ENCODE data around the gene RPS16.

Gene RPS16

DNA sequence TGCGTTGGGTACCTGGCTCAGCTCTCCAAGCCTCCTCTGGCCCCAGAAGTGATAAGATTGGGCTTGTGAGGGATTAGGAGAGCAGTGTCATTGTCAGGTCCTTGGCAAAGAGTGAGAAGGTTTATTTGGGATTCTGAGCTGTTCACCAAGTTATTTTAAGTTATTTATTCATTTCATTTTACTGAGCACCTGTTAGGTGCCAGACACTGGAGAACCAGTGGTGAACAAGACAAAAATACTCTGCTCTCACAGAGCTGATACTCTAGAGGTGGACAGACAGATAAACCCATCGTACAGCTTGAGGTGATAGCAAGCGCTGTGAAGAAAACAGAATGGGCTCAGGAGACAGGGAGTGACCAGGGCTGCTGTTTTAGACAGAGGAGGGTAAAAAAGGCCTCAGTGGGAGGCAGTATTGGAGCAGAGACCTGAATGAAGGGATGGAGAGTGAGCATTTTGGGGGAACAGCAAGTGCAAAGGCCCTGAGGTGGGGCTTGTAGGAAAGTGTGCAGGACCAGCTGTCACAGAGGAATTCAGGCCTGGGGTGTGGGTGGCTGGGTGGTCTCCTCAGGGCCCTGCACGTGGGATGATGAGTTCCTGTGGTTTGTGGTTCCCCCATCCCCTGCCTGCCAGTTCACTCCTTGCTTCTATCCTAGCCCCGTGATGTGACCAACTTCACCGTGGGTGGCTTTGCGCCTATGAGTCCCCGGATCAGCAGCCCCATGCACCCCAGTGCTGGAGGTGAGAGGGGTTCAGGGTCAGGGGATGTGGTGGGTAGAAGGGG lies 36.2 kb upstream of the RPS16 start:
- Histone ChIP-seq H3K27ac (no peak overlapping the region), H3K4me3 (no peak overlapping the region), H3K27me3 (no peaks in the 10 kb centered on the region), H3K9me3 (no peaks in the 10 kb centered on the region), H3K4me1 (no peaks in the 10 kb centered on the region), H3K36me3 (peaks cover 92 to 99% (median 95%) of the 10 kb centered on the region in 3 donors)
- intact Hi-C loops (cut with DNase I; ENCODE audit: low total_unique reads), result loop anchor here (5.0 kb wide), 1 partner anchor 60 kb away; the partner anchor contains the start of gene EID2B
- TF ChIP-seq, protein P1, sequence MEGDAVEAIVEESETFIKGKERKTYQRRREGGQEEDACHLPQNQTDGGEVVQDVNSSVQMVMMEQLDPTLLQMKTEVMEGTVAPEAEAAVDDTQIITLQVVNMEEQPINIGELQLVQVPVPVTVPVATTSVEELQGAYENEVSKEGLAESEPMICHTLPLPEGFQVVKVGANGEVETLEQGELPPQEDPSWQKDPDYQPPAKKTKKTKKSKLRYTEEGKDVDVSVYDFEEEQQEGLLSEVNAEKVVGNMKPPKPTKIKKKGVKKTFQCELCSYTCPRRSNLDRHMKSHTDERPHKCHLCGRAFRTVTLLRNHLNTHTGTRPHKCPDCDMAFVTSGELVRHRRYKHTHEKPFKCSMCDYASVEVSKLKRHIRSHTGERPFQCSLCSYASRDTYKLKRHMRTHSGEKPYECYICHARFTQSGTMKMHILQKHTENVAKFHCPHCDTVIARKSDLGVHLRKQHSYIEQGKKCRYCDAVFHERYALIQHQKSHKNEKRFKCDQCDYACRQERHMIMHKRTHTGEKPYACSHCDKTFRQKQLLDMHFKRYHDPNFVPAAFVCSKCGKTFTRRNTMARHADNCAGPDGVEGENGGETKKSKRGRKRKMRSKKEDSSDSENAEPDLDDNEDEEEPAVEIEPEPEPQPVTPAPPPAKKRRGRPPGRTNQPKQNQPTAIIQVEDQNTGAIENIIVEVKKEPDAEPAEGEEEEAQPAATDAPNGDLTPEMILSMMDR (IDR thresholded peaks at IDR 0.05), result no peak
- no peak for DNase-seq

DNA sequence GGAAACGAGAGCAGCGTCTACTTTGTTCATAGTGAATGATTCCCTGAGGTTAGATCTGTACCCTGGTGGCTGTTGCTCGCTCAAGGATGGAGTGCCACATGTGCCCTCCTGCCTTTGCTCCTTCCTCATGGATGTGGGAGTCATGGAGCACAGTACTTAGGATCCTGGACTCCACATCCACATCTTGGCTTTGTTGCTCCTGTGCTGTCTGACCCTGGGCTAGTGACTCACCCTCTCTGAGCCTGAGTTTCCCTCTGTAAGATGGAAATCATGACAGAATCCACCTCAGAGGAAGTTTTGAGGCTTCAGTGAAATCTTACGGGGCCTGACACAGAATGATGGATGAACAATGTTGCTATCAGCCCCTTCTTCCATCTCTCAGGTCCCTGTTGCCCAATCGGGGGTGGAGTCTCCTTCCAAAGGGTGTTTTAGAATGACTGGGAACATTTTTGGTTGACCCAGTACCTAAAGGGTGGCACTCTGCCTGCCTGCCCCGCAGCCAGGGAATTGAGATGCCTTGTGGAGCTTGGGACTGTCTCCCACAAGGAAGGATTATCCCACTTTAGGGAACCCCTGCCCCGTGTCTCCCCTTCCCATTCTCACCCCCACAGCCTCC lies 35.1 kb upstream of the RPS16 start:
- H3K9me3 ChIP-seq, result no peaks in the 10 kb centered on the region
- DNase-seq, result no peak
- H3K27ac ChIP-seq, result no peak overlapping the region
- H3K36me3 ChIP-seq, result peaks cover 96 to 99% (median 99%) of the 10 kb centered on the region in 3 donors
- no peak overlapping the region for H3K4me3 ChIP-seq
- intact Hi-C loops (cut with DNase I; ENCODE audit: low total_unique reads), result loop anchor here (5.0 kb wide), 1 partner anchor 61 kb away; the partner anchor contains the start of gene EID2B
- TF ChIP-seq, protein P1 (IDR thresholded peaks at IDR 0.05), result no peak
- H3K4me1 ChIP-seq, result no peaks in the 10 kb centered on the region
- H3K27me3 ChIP-seq, result no peaks in the 10 kb centered on the region

DNA sequence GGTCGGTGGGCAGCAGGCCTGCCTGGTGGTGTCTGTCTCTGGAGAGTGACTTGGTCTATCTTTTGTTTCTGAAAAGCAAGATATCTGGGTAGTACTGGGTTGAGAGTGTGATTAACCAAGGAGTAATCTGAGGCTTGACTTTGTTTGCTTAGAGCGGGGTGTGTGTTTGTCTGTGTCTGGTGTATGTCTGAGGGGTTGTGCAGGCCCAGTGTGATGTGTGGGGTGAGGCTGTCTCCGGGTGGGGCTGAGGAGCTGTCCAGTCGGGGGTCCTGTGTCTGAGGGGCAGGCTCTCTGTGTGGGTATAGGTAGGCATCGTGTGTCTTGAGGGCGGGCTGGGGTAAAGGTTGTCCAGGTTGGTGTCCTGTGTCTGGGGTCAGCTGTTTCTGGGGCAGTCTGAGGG lies 33.8 kb upstream of the RPS16 start:
- H3K27ac ChIP-seq, result no peak overlapping the region
- H3K27me3 ChIP-seq, result no peaks in the 10 kb centered on the region
- TF ChIP-seq, protein P1 (IDR thresholded peaks at IDR 0.05), result no peak
- H3K4me1 ChIP-seq, result no peaks in the 10 kb centered on the region
- H3K4me3 ChIP-seq, result no peak overlapping the region
- DNase-seq, result no peak
- intact Hi-C loops (cut with DNase I; ENCODE audit: low total_unique reads), result no loop called here
- no peaks in the 10 kb centered on the region for H3K9me3 ChIP-seq
- peaks cover 99 to 100% (median 100%) of the 10 kb centered on the region in 3 donors for H3K36me3 ChIP-seq

DNA sequence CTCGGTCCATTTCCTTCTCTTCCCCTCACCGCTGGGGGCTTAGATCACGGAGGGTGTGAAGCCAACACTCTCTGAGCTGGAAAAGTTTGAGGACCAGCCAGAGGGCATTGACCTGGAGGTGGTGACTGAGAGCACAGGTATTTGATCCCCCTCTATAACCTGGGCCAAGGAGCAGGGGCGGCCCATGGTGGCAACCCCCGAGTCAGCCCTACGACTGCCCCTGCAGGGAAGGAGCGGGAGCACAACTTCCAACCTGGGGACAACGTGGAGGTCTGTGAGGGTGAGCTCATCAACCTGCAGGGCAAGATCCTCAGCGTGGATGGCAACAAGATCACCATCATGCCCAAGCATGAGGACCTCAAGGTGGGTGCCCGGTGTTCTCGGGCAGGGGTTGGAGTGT lies 33.3 kb upstream of the RPS16 start:
- H3K4me1 ChIP-seq, result no peaks in the 10 kb centered on the region
- peaks cover 99 to 100% (median 99%) of the 10 kb centered on the region in 3 donors for H3K36me3 ChIP-seq
- H3K9me3 ChIP-seq, result no peaks in the 10 kb centered on the region
- H3K4me3 ChIP-seq, result no peak overlapping the region
- no peak for DNase-seq
- TF ChIP-seq, protein P1 (IDR thresholded peaks at IDR 0.05), result no peak
- H3K27me3 ChIP-seq, result no peaks in the 10 kb centered on the region
- intact Hi-C loops (cut with DNase I; ENCODE audit: low total_unique reads), result no loop called here
- no peak overlapping the region for H3K27ac ChIP-seq

DNA sequence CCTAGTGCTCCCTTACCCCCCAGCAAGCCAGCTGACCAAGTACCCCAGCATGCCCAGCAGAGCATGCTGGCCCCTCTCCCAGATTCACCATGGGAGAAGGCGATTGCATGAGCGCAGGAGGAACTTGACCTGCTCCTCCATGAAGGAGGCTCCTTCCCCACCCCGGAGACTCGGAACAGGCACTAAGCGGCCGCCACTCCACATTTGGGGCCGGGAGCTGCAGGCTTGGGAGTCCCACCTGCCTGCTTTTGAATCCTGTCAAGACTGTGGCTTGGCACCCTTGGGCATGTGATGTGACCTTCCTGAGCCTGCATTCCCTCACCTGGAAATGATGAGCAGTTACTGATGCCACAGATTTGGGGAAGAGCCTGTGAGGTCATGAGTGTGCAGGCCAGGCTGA lies 32.2 kb upstream of the RPS16 start:
- Histone ChIP-seq H3K27me3 (no peaks in the 10 kb centered on the region), H3K36me3 (peaks cover 88 to 95% (median 94%) of the 10 kb centered on the region in 3 donors), H3K4me1 (no peaks in the 10 kb centered on the region), H3K9me3 (no peaks in the 10 kb centered on the region), H3K4me3 (no peak overlapping the region), H3K27ac (no peak overlapping the region)
- DNase-seq, result no peak
- TF ChIP-seq, protein P1 (IDR thresholded peaks at IDR 0.05), result no peak
- intact Hi-C loops (cut with DNase I; ENCODE audit: low total_unique reads), result no loop called here

All from tibial artery (tissue), 4 donors.